Coronary artery (tissue), 2 donors: ENCODE results near the gene MAP3K12.

Experiments
- DNase-seq: peaks from one replicate; pipeline ENCODE4 v3.0.0-alpha.2; 2017; ENCODE audit warnings: low spot score
- H3K27ac ChIP-seq, 2 donors: fragments of 200-600 bp; sonication (generic); one replicate each; pipeline ENCODE4 v1.5.1; 2016 to 2019
- H3K4me3 ChIP-seq: fragments of 200-600 bp; sonication (generic); 2 replicates; pipeline ENCODE4 v1.5.1; 2016; ENCODE audit warnings: mild to moderate bottlenecking, moderate library complexity
- TF ChIP-seq, protein P1 (sequence below): fragments of 200-600 bp; sonication (generic); IDR thresholded peaks from one replicate; pipeline ENCODE4 v1.5.1; 2019; ENCODE audit warnings: antibody characterized with exemption

MAP3K12 gene

DNA sequence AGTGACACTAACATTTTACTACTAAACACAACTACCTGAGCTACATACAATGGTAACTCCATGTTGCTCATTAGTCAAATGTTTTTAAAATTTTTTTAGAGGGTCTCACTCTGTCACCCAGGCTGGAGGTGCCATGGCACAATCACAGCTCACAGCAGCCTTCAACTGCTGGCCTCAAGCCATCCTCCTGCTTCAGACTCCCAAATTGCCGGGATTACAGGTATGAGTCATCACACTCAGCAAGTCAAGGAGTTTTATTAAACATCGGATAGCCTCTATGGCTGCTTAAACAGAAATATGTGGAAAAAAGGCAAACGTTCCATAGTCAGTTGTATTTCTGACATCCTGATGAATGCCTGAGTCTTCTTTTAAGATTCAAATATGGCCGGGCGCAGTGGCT is 19.1 kb upstream of the MAP3K12 start:
- Histone ChIP-seq H3K27ac (no peak overlapping the region), H3K4me3 (no peak overlapping the region)
- TF ChIP-seq, protein P1, sequence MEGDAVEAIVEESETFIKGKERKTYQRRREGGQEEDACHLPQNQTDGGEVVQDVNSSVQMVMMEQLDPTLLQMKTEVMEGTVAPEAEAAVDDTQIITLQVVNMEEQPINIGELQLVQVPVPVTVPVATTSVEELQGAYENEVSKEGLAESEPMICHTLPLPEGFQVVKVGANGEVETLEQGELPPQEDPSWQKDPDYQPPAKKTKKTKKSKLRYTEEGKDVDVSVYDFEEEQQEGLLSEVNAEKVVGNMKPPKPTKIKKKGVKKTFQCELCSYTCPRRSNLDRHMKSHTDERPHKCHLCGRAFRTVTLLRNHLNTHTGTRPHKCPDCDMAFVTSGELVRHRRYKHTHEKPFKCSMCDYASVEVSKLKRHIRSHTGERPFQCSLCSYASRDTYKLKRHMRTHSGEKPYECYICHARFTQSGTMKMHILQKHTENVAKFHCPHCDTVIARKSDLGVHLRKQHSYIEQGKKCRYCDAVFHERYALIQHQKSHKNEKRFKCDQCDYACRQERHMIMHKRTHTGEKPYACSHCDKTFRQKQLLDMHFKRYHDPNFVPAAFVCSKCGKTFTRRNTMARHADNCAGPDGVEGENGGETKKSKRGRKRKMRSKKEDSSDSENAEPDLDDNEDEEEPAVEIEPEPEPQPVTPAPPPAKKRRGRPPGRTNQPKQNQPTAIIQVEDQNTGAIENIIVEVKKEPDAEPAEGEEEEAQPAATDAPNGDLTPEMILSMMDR: no peak
- DNase-seq: no peak

GRCh38 chr12:53516758-53517455 is 17.6 kb upstream of the MAP3K12 start:
- Histone ChIP-seq H3K4me3 (no peak overlapping the region), H3K27ac (no peak overlapping the region)
- TF ChIP-seq, protein P1: no peak
- DNase-seq: no peak

DNA sequence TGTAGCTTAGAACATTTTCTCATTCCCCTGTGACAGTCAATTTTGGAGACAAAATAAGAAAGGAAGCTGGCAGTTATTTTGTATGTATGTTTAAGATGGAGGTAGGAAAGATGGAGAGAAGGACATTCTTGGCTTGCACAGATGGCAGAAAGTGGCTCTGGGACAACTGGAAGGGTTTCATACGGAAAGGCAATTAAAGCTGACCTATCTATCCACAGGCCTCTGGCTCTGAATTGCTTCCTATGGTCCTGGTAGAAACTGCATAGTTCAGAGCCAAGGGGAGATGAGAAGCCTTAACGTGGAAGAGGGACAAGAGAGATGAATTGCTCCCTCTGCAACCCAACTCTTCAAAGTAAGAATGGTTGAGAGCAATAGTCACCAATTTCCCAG is 16.0 kb upstream of the MAP3K12 start:
- Histone ChIP-seq H3K4me3 (no peak overlapping the region), H3K27ac (no peak overlapping the region)
- TF ChIP-seq, protein P1: no peak
- no peak for DNase-seq

DNA sequence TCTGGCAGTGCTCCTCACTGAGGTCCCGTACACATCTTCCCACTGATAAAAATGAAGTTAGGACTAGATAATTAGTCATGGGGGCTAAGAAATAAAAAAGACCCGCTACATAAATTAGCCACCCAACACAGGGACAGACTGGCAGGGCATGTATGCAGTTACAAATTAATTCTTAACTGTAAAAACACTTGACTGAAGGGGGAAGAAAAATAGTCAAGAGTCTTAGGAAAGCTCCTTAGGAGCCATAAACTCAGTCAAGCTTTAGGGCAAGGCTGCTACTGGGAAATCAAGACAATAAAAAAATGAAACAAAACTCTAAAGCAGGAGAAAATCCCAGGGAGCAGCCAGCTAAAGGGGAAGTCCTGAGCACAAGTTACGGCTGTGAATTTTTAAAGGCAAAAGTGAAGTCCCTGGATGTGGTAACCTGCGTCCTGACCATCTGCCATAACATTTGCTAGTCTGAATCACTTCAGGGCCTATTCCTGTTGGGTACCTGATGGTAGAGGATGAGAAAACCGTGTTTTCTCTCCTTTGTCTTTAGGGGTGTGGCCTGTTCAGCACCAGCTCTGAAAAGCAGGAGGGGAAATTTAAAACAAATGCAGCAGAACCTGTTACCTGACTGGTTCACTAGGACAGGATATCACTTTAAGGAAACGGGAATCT is 15.5 kb upstream of the MAP3K12 start:
- no peak overlapping the region for H3K4me3 ChIP-seq
- H3K27ac ChIP-seq: no peak overlapping the region
- DNase-seq: no peak
- TF ChIP-seq, protein P1: no peak

- TF ChIP-seq, protein P1: no peak
- H3K27ac ChIP-seq: no peak overlapping the region
- no peak overlapping the region for H3K4me3 ChIP-seq
- no peak for DNase-seq
Measured at GRCh38 chr12:53513712-53514410, 14.6 kb upstream of the MAP3K12 start.

- TF ChIP-seq, protein P1: no peak
- H3K4me3 ChIP-seq: no peak overlapping the region
- no peak overlapping the region for H3K27ac ChIP-seq
- DNase-seq: no peak
Measured at GRCh38 chr12:53510181-53510812, 11.0 kb upstream of the MAP3K12 start.
